HL-60/S4 treated with phorbol 12-myristate 13-acetate at 8.2 ng/mL for 4 days and 3 days (cell line): Measurements from ENCODE around the gene DNLZ.

Experiments used
- in situ Hi-C: fragments of 300-500 bp; cut with MboI; formaldehyde crosslinking; loops from 2 replicates; pipeline ENCODE4 v1.15.0; 2022; ENCODE audit warnings: low sequenced_read_pairs

DNLZ gene

GRCh38 chr9:136334541-136334940 is 29.0 kb downstream of the DNLZ start:
- in situ Hi-C loops = loop anchor here (25.0 kb wide), 1 partner anchor 303 kb away; no protein-coding TSS in a partner anchor

- in situ Hi-C loops = loop anchor here (25.0 kb wide), 1 partner anchor 304 kb away; no protein-coding TSS in a partner anchor
Measured at GRCh38 chr9:136333486-136333885, 30.1 kb downstream of the DNLZ start.

DNA sequence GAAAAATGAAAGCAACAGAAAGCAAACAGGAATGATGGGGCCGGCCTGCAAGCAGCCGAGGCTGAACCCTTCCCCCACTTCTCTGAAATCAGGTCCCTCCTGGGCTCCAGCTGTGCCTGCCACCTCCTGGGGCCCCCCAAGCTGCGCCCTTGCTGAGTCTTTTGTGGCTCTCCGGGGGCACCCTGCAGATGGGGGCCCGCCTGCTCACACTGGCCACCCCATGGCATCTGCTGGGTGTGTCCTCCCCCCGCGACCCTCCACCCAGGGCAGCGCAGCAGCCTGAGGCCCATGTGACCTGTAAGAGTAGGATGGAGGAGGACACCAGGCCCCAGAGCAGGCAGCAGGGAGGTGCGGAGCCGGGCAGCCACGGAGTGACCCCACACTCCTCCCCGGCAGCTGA is 30.5 kb downstream of the DNLZ start:
- in situ Hi-C loops = loop anchor here (25.0 kb wide), 1 partner anchor 304 kb away; no protein-coding TSS in a partner anchor

GRCh38 chr9:136332482-136332983 is 31.0 kb downstream of the DNLZ start:
- in situ Hi-C loops = loop anchor here (25.0 kb wide), 1 partner anchor 305 kb away; no protein-coding TSS in a partner anchor

- in situ Hi-C loops = loop anchor here (25.0 kb wide), 1 partner anchor 305 kb away; no protein-coding TSS in a partner anchor
Measured at GRCh38 chr9:136331556-136332481, 31.7 kb downstream of the DNLZ start.

DNA sequence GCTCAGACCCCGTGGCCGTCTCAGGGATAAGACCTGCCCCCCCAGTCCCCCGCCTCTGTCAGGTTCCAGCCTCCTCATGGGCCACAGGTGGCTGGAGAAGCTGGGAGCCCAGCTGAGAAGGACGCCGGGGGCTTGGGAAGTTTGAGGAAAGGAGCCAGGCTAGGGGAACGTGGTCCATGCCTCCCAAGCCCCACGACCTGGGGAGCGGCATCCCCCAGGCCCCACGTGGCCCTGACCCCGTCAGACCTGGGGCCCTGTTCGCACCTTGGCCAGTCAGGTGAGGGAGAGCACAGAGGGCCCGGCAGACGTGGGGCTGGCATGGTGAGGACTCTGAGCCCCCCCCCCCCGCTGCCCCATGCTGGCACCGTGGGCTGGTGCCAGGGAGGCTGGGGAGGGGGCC is 32.5 kb downstream of the DNLZ start:
- in situ Hi-C loops = loop anchor here (25.0 kb wide), 1 partner anchor 306 kb away; no protein-coding TSS in a partner anchor

- in situ Hi-C loops = loop anchor here (25.0 kb wide), 1 partner anchor 307 kb away; no protein-coding TSS in a partner anchor
Measured at GRCh38 chr9:136330406-136330990, 33.0 kb downstream of the DNLZ start.

DNA sequence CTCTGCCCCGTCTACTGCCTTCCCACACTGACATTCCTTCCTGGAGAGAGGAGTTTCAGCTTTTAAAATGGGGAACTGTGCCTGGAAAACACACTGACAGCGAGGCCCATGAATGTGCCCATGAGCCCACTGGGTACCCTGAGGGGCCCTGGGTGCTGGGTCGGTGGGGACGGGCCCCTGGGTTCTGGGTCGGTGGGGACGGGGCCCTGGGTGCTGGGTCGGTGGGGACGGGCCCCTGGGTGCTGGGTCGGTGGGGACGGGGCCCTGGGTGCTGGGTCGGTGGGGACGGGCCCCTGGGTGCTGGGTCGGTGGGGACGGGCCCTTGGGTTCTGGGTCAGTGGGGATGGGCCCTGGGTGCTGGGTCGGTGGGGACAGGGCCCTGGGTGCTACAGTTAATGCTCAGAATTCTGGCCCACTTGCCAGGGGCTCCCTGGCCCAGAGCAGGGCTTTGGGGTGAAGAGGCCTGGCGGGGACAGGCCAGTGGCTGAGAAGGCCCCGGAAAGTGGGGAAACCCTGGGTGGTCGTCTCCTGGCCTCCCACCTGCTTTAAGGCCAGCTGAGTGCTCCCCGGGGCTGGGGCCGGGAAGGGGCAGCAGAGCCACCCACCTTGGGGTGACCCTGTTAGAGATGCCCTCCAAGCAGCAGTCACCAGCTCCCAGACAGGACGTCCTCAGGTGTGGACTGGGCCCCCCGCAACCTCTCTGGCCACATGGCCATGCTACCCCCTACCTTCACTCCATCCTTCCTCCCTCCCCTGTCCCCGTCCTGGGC is 33.7 kb downstream of the DNLZ start:
- in situ Hi-C loops = loop anchor here (25.0 kb wide), 1 partner anchor 307 kb away; no protein-coding TSS in a partner anchor

- in situ Hi-C loops = loop anchor here (25.0 kb wide), 1 partner anchor 308 kb away; no protein-coding TSS in a partner anchor
Measured at GRCh38 chr9:136329211-136329627, 34.3 kb downstream of the DNLZ start.

DNA sequence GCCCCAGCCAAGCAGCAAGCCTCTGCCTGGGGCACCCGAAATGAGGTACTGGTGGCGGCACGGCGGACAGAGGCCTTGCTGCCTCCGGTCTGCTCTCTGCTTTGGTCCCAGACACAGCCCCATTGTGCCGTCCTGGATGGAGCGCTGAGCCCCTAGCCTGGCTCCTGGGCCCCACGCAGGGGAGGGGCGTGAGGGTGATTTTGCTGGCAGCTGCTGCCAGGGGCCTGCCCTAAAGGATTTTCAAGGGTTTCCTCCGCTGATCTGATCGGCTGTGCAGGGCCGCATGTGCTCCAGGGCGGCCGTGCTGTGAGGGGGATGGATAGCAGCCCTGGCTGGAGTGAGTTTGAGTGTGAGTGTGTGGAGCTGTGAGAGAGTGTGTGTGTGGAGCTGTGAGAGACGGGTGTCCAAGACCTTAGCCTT is 34.9 kb downstream of the DNLZ start:
- in situ Hi-C loops = loop anchor here (25.0 kb wide), 1 partner anchor 309 kb away; no protein-coding TSS in a partner anchor

DNA sequence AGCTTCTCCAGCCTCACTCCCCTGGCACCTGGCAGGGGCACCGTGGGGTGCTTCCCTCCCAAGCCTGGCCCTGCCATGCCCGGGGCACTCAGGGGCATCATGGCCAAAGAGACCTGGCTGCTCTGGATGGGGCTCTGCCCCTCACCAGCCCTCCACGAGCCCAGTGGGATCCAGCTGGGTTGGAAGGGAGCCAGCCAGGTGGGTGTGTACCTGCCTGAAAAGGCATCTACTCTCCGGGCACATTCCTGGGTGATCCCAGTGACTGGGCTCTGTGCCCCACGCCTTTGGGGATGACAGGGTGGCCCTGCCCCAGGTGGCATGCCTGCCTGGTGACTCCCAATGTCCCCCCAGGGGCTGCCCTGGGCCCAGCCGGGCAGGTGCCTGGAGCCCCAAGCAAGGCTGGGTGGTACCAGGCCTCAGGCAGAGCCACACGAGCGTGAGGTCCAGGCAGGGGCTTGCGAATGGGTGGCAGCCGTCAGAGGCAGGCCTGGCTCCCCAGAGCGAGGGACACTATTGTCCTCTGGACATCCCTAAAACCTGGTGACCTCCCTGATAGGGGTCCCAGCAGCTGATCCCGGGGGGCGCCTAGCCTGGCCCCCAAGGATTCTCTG is 35.4 kb downstream of the DNLZ start:
- in situ Hi-C loops = loop anchor here (25.0 kb wide), 1 partner anchor 309 kb away; no protein-coding TSS in a partner anchor

GRCh38 chr9:136327304-136327974 is 36.1 kb downstream of the DNLZ start, which contains the start of gene GPSM1:
TSS of gene GPSM1 (plus strand) at chr9:136327539. CDS start at chr9:136327696, 157 bp downstream.
- in situ Hi-C loops = loop anchor here (25.0 kb wide), 1 partner anchor 310 kb away; no protein-coding TSS in a partner anchor

- in situ Hi-C loops = loop anchor here (25.0 kb wide), 1 partner anchor 310 kb away; no protein-coding TSS in a partner anchor
Measured at GRCh38 chr9:136326761-136327303, 36.7 kb downstream of the DNLZ start.

- in situ Hi-C loops = loop anchor here (25.0 kb wide), 1 partner anchor 311 kb away; no protein-coding TSS in a partner anchor
Measured at GRCh38 chr9:136326061-136326760, 37.3 kb downstream of the DNLZ start.

DNA sequence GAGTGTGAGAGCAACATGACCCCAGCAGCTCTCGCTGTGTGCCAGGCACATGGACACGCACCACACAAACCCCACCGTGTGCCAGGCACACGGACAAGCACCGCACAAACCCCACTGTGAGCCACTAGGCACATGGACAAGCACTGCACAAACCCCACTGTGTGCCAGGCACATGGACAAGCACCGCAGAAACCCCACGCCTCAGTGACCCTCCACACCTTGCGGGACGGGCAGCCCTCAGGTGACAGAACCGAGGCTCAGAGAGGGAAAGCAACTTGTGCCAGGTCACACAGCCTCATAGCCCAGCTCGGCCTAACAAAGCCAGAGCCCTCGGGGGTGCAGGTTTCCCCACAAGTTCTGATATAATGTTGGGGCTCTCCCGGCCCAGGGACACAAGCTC is 38.2 kb downstream of the DNLZ start:
- in situ Hi-C loops = loop anchor here (25.0 kb wide), 1 partner anchor 312 kb away; no protein-coding TSS in a partner anchor

- in situ Hi-C loops = loop anchor here (25.0 kb wide), 1 partner anchor 313 kb away; no protein-coding TSS in a partner anchor
Measured at GRCh38 chr9:136324501-136325300, 38.8 kb downstream of the DNLZ start.

- in situ Hi-C loops = no loop called here
Measured at GRCh38 chr9:136323371-136323789, 40.2 kb downstream of the DNLZ start.
